DOHH2 (cell line): ENCODE measurements around the gene GDPD2.

Experiments used
- H3F3A ChIP-seq: fragments of 200-600 bp; sonication (generic), shearing (Covaris generic); 2 replicates; pipeline ENCODE4 v1.6.0; 2016; ENCODE audit warnings: antibody characterized with exemption, mild to moderate bottlenecking; ENCODE audit not compliant: control insufficient read depth, insufficient read depth
- H3K27ac ChIP-seq: fragments of 200-600 bp; sonication (generic); 2 replicates; pipeline ENCODE4 v1.5.1; 2014; ENCODE audit warnings: low read depth, mild to moderate bottlenecking, low read length, moderate library complexity
- H3K27me3 ChIP-seq: fragments of 200-600 bp; sonication (generic); 2 replicates; pipeline ENCODE4 v1.6.1; 2014; ENCODE audit warnings: mild to moderate bottlenecking, low read length, mixed read lengths; ENCODE audit not compliant: control insufficient read depth
- H3K36me3 ChIP-seq: fragments of 200-600 bp; sonication (generic); 2 replicates; pipeline ENCODE4 v1.6.1; 2014; ENCODE audit warnings: mild to moderate bottlenecking, low read length, moderate library complexity, mixed read lengths; ENCODE audit not compliant: control insufficient read depth
- H3K4me1 ChIP-seq: fragments of 200-600 bp; sonication (generic); 2 replicates; pipeline ENCODE4 v1.6.1; 2014; ENCODE audit warnings: mild to moderate bottlenecking, low read length, mixed read lengths; ENCODE audit not compliant: control insufficient read depth
- H3K4me2 ChIP-seq: fragments of 200-600 bp; sonication (generic); 2 replicates; pipeline ENCODE4 v1.6.0; 2014; ENCODE audit warnings: mild to moderate bottlenecking, low read length, moderate library complexity
- H3K4me3 ChIP-seq: fragments of 200-600 bp; sonication (generic); 2 replicates; pipeline ENCODE4 v1.5.1; 2014; ENCODE audit warnings: mild to moderate bottlenecking, low read length, mixed read lengths
- H3K79me2 ChIP-seq: fragments of 200-600 bp; sonication (generic); 2 replicates; pipeline ENCODE4 v1.6.1; 2014; ENCODE audit warnings: mild to moderate bottlenecking, low read length, mixed read lengths; ENCODE audit not compliant: control insufficient read depth
- H3K9me2 ChIP-seq: fragments of 200-600 bp; sonication (generic); replicated peaks from 2 replicates; pipeline ENCODE4 v1.6.1; 2014; ENCODE audit warnings: mild to moderate bottlenecking, low read length, mixed read lengths; ENCODE audit not compliant: control insufficient read depth
- H3K9me3 ChIP-seq: fragments of 200-600 bp; sonication (generic); 2 replicates; pipeline ENCODE4 v1.6.1; 2014; ENCODE audit warnings: antibody characterized with exemption, low read length, mixed read lengths; ENCODE audit not compliant: control insufficient read depth, insufficient read depth
- H4K20me1 ChIP-seq: fragments of 200-600 bp; sonication (generic); 2 replicates; pipeline ENCODE4 v1.6.0; 2014; ENCODE audit warnings: low read depth, mild to moderate bottlenecking, antibody characterized with exemption, low read length, moderate library complexity; ENCODE audit not compliant: control insufficient read depth, insufficient read depth
- EZH2phosphoT487 ChIP-seq: fragments of 200-600 bp; sonication (generic); IDR thresholded peaks from 2 replicates; pipeline ENCODE4 v1.6.1; 2017; ENCODE audit warnings: borderline replicate concordance, mild to moderate bottlenecking, antibody characterized with exemption, low read length, moderate library complexity, mixed read lengths
- TF ChIP-seq, protein P1 (sequence below): fragments of 200-600 bp; sonication (generic); IDR thresholded peaks from one replicate; pipeline ENCODE4 v1.5.1; 2014; ENCODE audit warnings: antibody characterized with exemption, mild to moderate bottlenecking, low read depth, low read length; ENCODE audit not compliant: poor library complexity, severe bottlenecking

GDPD2 gene

GRCh38 chrX:70446380-70447350, 23.6 kb downstream of the GDPD2 start:
- H3K4me2 ChIP-seq = no peak overlapping the region
- H3K27ac ChIP-seq = no peak overlapping the region
- H3K79me2 ChIP-seq = no peaks in the 10 kb centered on the region
- no peaks in the 10 kb centered on the region for H3K36me3 ChIP-seq
- H3F3A ChIP-seq = no peaks in the 10 kb centered on the region
- no peak overlapping the region for H3K4me3 ChIP-seq
- H3K9me3 ChIP-seq = no peaks in the 10 kb centered on the region
- peaks cover 14% of the 10 kb centered on the region for H3K27me3 ChIP-seq
- peaks cover 3% of the 10 kb centered on the region for H3K4me1 ChIP-seq
- no peaks in the 10 kb centered on the region for H4K20me1 ChIP-seq
- no peak for TF ChIP-seq EZH2phosphoT487
- TF ChIP-seq, protein P1, sequence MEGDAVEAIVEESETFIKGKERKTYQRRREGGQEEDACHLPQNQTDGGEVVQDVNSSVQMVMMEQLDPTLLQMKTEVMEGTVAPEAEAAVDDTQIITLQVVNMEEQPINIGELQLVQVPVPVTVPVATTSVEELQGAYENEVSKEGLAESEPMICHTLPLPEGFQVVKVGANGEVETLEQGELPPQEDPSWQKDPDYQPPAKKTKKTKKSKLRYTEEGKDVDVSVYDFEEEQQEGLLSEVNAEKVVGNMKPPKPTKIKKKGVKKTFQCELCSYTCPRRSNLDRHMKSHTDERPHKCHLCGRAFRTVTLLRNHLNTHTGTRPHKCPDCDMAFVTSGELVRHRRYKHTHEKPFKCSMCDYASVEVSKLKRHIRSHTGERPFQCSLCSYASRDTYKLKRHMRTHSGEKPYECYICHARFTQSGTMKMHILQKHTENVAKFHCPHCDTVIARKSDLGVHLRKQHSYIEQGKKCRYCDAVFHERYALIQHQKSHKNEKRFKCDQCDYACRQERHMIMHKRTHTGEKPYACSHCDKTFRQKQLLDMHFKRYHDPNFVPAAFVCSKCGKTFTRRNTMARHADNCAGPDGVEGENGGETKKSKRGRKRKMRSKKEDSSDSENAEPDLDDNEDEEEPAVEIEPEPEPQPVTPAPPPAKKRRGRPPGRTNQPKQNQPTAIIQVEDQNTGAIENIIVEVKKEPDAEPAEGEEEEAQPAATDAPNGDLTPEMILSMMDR = no peak
- no peaks in the 10 kb centered on the region for H3K9me2 ChIP-seq

DNA sequence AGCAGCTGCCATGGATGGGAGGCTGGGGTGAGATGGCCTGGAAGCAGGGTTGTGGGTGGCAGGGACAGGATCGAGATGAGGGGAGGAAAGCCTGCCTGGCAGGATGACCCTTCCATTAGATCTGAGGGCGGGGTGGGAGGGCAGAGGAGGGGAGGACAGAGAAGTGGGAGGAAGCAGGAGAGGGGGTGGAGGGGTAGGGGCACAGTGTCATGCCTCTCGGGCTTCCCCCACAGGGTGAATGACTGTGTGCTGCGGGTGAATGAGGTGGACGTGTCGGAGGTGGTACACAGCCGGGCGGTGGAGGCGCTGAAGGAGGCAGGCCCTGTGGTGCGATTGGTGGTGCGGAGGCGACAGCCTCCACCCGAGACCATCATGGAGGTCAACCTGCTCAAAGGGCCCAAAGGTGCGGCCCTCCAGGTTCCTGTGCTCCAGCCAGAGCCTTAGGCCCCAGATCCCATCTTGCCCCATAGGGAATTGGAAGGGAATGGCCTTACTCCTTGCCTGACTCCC, 26.4 kb downstream of the GDPD2 start:
- 0 out of 2 replicates have a peak, but pooled peaks cover 9% of the 10 kb centered on the region for H3F3A ChIP-seq
- H3K27ac ChIP-seq = no peak overlapping the region
- H3K36me3 ChIP-seq = no peaks in the 10 kb centered on the region
- TF ChIP-seq, protein P1 = no peak
- TF ChIP-seq EZH2phosphoT487 = no peak
- H4K20me1 ChIP-seq = no peaks in the 10 kb centered on the region
- H3K4me2 ChIP-seq = no peak overlapping the region
- no peak overlapping the region for H3K4me3 ChIP-seq
- peaks cover 4% of the 10 kb centered on the region for H3K27me3 ChIP-seq
- H3K9me2 ChIP-seq = no peaks in the 10 kb centered on the region
- H3K79me2 ChIP-seq = no peaks in the 10 kb centered on the region
- peaks cover 27% of the 10 kb centered on the region for H3K4me1 ChIP-seq
- no peaks in the 10 kb centered on the region for H3K9me3 ChIP-seq

DNA sequence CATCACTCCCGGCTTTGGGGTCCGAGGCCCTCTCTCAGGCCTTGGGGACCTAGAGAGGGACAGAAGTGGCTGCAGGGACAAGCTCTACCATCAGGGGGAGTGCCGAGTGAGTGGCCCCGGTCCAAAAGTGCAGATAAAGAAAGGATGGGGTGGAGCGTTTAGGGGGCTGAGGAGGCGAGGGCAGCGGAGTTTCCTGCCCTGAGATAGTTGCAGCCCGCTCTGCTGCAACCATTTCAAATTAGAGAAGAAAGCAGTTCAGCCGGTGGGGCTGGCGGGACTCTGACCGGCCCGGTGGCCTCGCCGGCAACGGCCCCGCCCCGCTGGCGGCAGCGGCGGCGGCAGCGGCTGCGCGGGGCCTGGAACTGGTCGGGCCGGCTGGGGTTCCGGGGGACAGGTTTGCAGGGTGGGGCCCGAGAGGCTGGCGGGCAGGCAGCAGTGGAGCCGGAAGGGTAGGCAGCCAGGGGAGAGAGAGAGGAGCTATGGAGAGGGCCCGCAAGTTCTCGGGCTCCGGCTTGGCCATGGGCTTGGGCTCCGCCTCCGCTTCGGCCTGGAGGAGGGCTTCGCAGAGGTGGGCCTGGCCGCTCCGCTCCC, 29.1 kb downstream of the GDPD2 start:
- H3K36me3 ChIP-seq = peaks cover 6% of the 10 kb centered on the region; the same call in 1 of the 2 replicates
- no peaks in the 10 kb centered on the region for H3K27me3 ChIP-seq
- H3K4me1 ChIP-seq = peaks cover 45% of the 10 kb centered on the region
- H3F3A ChIP-seq = 0 out of 2 replicates have a peak, but pooled peaks cover 9% of the 10 kb centered on the region
- no peaks in the 10 kb centered on the region for H4K20me1 ChIP-seq
- H3K79me2 ChIP-seq = peaks cover 20% of the 10 kb centered on the region
- H3K9me2 ChIP-seq = no peaks in the 10 kb centered on the region
- H3K4me2 ChIP-seq = peak overlapping the region; percentile 90
- TF ChIP-seq, protein P1 = peak; percentile 67
- no peak for TF ChIP-seq EZH2phosphoT487
- H3K9me3 ChIP-seq = no peaks in the 10 kb centered on the region
- H3K4me3 ChIP-seq = peak overlapping the region; percentile 76
- peak overlapping the region; percentile 45; the same call in 1 of the 2 replicates for H3K27ac ChIP-seq
